GM21717 (cell line): ENCODE measurements around the gene CDC42BPG.

Experiments used
- ATAC-seq: cut with Tn5 transposase; IDR thresholded peaks from one replicate; pipeline ENCODE4 v1.9.1; 2021; ENCODE audit warnings: mild to moderate bottlenecking, moderate library complexity; ENCODE audit not compliant: unreplicated experiment

CDC42BPG gene

GRCh38 chr11:64804346-64805210, 39.9 kb downstream of the CDC42BPG start:
- ATAC-seq: no peak

DNA sequence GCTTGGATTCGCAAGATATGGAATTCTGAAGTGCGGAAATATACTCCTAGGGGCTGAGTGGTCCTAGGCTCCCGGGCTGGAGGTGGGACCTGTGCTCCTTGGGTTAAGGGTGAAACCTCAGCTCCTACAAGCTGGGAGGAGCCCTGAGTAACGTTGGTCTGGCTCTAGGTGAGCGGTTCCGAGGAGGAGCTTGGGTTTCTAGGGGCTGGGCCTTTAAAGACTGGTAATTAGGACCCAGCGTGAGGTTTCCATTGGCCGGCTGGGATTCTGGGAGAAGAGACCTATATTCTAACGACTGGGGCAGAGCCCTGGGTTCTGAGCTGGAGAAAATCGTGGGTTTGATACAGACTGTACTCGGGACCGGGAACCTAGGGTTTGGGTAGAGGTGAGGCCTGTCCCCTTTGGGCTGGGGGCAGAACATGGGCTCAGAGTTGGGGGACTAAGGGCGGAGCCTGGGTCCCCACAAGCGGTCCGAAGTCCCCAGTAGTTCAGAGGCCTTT, 40.6 kb downstream of the CDC42BPG start:
- no peak for ATAC-seq

DNA sequence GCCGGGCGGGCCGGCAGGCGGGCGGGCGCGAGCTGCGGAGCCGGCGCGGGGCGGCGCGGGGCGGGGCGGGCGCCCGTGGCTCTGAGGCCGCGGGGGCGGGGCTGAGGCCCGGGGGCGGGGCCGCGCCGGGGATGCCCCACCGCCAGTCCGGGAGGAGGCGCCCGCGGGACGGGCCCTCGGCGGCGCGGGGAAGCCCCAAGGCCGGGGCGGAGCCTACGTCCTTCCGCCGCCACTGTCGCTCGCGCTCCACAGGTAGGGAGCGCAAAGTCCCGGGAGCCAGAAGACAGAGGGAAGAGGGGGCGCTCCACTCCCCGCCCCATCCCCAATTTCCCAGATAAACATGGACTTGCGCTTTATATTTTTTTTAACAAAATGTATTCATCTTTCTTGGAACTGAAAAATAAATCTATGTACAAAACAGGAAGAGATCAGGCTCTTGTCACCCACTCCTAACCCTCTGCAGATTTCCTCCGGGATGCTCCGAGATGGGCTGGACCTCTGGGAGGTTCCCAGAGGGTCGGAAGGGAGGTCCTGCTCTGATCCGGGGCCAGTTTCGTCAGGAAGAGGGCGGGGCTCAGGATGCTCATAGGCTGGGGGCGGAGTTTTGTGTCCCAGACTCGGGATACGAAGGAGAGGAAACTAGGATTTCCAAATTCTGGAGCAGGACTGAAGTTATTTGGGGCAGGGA, 41.2 kb downstream of the CDC42BPG start, which contains the start of gene MAP4K2:
Gene MAP4K2 (minus strand): TSS at position 57 of the 688 bp plus-strand sequence. CDS start 65 bp downstream, outside the sequence.
- peak; percentile 45 for ATAC-seq

GRCh38 chr11:64802370-64803157, 41.9 kb downstream of the CDC42BPG start:
- ATAC-seq: peak; percentile 9

GRCh38 chr11:64801561-64802369, 42.7 kb downstream of the CDC42BPG start:
- ATAC-seq: no peak

DNA sequence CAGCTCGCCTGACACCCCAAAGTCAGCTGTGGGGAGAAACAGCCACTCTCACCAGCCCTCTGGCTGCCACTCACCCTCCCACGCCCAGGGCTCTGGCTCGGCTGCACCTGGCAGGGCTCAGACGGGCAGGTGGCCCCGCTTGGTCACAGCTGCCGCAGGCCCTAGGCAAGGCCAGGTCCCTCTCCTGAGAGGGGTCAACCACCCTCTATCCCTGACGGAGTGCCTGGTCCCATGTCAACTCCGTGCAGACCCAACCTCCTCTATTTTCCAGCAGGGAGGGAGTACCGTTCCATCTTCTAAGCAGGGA, 43.3 kb downstream of the CDC42BPG start:
- ATAC-seq: no peak

- no peak for ATAC-seq
These were observed 43.9 kb downstream of the CDC42BPG start for GRCh38 chr11:64800303-64801157.

- no peak for ATAC-seq
These were observed 44.7 kb downstream of the CDC42BPG start for GRCh38 chr11:64799623-64800302.

DNA sequence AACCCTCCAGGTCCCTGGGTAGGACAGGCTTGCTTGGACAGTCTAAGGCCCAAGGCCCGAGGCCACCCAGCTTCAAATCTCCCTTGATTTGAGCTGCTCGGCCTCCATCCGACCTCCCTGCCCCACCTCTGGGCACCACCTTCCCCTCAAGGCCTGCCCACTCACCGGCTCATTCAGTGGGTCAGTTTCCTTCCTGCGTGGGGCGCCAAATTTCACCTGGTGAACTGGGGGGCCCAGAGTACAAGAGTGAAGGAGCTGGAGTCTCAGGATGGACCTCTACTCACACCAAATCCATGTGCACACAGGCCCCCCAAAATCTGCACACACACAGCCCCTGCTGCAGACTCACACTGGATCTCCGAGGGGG, 45.2 kb downstream of the CDC42BPG start:
- no peak for ATAC-seq

- no peak for ATAC-seq
These were observed 47.5 kb downstream of the CDC42BPG start for GRCh38 chr11:64796757-64797541.

GRCh38 chr11:64796047-64796756, 48.3 kb downstream of the CDC42BPG start:
- ATAC-seq: no peak

DNA sequence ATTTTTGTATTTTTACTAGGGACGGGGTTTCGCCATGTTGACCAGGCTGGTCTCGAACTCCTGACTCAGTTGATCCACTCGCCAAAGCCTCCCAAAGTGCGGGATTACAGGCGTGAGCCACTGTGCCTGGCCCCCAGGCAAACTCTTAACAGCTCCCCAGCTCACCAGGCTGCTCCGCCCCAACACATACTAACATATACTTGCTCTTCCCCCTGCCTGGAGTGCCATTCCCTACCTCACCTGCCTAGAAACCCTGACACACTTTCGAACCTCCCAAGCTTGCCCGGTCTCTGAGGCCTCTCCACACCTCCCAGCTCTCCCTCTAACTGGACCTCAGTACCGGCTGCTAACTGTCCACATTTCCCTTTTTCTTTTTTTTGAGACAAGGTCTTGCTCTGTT, 49.9 kb downstream of the CDC42BPG start:
- ATAC-seq: no peak

DNA sequence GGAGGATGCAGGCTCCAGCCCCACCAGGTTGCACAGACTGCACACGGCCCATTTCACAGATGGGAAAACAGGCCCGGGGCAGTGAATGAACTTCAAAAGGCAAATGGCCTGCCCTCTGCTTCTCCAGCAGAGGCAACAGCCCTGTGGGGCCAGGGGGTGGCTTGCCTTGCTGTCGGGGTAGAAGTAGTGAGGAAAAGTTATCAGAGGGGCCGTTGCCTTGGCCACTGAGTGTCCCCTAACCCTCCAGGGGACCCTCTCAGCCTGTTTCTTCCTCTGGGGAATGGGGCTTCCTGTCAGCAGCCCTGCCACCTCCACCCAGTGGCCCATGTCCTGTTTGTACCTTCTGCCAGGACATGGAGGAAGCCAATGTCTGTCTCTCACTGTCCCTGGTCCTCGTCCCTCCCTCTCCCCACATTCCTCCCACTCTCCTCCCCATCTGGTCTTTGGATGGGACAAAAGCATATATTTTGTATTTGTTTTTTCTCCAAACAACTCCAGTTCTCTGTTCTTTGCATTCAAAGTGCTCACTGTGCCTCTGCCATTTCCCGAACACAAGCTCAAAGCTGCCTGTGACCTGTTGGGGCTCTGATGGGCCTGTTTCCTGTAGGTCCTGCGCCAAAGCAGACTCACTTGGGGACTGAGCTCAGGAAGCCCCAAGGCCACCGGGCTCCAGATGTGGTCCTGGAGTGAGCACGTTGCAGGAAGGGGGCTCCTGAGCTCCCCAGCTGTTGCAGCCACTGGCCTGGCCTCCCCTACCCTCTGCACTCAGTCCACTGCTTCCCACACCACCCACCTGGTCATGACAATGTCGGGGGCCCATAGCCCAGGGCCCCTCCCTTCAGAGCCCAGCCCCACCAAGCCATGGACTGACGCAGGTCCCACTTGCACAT, 50.9 kb downstream of the CDC42BPG start:
- no peak for ATAC-seq

DNA sequence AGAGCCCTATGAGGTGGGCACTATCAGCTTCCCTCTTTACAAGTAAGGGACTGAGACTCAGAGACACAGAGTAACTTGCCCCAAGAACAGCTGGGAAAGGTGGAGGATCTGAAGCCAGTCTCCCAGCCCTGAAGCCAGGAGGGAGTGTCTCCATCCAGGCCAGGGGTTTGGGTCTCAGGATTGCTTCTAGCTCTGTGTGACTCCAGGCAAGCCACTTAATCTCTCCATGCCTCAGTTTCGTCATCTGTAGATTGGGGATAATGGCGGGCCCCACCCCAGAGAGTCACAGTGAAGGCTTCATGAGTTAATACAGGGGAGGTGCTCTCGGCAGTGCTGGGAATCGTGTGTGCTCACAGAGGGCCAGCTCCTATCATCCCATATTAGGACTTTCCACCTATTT, 52.0 kb downstream of the CDC42BPG start:
- ATAC-seq: no peak

- ATAC-seq: no peak
These were observed 52.6 kb downstream of the CDC42BPG start for GRCh38 chr11:64791781-64792291.
